AG04449 (cell line): ENCODE data around the gene VPS52.

Experiments used
- CTCF ChIA-PET: fragments of 350-600 bp; formaldehyde crosslinking; extraction: SDS; loops from one replicate; lab custom pipeline; 2021; ENCODE audit warnings: antibody characterized with exemption; lab: Yijun Ruan, JAX
- POLR2A ChIA-PET: fragments of 400-600, 350-600 bp; formaldehyde crosslinking; extraction: SDS; loops from one replicate; lab custom pipeline; 2020; ENCODE audit warnings: antibody characterized with exemption, inconsistent platforms; lab: Yijun Ruan, JAX
- DNase-seq: peaks from one replicate; pipeline ENCODE4 v3.0.0-alpha.2; 2010; ENCODE audit warnings: low read depth, low spot score
- H3K4me3 ChIP-seq: 2 replicates; pipeline ENCODE4 v1.5.1; 2011; ENCODE audit warnings: low read depth, mild to moderate bottlenecking, control low read depth, low read length
- CTCF ChIP-seq: IDR thresholded peaks from one replicate; pipeline ENCODE4 v1.5.1; 2011; ENCODE audit warnings: mild to moderate bottlenecking, moderate library complexity, low read length, control low read depth, inconsistent platforms; ENCODE audit not compliant: insufficient read depth; ENCODE audit errors: missing control alignments

VPS52 gene, protein sequence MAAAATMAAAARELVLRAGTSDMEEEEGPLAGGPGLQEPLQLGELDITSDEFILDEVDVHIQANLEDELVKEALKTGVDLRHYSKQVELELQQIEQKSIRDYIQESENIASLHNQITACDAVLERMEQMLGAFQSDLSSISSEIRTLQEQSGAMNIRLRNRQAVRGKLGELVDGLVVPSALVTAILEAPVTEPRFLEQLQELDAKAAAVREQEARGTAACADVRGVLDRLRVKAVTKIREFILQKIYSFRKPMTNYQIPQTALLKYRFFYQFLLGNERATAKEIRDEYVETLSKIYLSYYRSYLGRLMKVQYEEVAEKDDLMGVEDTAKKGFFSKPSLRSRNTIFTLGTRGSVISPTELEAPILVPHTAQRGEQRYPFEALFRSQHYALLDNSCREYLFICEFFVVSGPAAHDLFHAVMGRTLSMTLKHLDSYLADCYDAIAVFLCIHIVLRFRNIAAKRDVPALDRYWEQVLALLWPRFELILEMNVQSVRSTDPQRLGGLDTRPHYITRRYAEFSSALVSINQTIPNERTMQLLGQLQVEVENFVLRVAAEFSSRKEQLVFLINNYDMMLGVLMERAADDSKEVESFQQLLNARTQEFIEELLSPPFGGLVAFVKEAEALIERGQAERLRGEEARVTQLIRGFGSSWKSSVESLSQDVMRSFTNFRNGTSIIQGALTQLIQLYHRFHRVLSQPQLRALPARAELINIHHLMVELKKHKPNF

GRCh38 chr6:33271468-33272274 lies at the start of gene VPS52, which contains the start of gene RPS18:
VPS52 (minus strand) TSS chr6:33271876; CDS start chr6:33271675, 201 bp downstream.
RPS18 (plus strand) TSS chr6:33272075; CDS start chr6:33272120, 45 bp downstream.
- H3K4me3 ChIP-seq: peak within 1 kb of the TSS; percentile 93
- no peak for TF ChIP-seq CTCF
- POLR2A ChIA-PET: interaction anchor here (0.6 to 1.9 kb wide), 12 partner anchors 8 to 1538 kb away, joined by 3 to 37 read pairs (median 6); partner anchors contain the start of genes PFDN6, RGL2 and WDR46
- peak; percentile 96 for DNase-seq
- CTCF ChIA-PET: interaction anchor here (1.1 to 4.4 kb wide), 5 partner anchors 13 to 74 kb away, joined by 3 to 29 read pairs (median 4); partner anchors contain the start of genes PFDN6 and WDR46

DNA sequence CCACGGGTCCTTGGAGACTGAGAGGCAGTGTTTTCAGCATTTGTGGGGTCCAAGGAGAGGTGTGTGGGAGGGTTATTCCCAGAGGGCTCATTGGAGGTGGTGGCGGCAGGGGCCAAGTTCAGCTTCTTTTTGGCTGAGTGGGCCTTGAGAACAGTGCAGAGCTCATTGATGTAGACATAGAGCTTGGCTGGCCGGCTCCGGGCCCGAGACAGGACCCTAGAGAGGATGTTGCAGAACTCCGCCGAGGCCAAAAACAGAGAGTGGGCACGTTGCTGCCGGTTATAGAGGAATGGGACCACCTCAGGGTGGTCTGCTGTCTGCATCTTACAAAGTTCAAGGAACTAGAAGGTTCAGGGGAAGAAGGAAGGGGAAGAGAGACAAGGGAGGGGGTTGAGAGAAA lies 49.6 kb upstream of the VPS52 start:
- ChIA-PET CTCF (interaction anchor here (1.1 kb wide), 1 partner anchor 63 kb away, joined by 4 read pairs; no protein-coding TSS in a partner anchor), POLR2A (interaction anchor here (1.0 to 1.5 kb wide), 2 partner anchors 24 to 49 kb away, joined by 3 to 5 read pairs; partner anchors contain the start of genes RPS18 and VPS52)
- no peak for TF ChIP-seq CTCF
- peak overlapping the region; percentile 83 for H3K4me3 ChIP-seq
- no peak for DNase-seq

DNA sequence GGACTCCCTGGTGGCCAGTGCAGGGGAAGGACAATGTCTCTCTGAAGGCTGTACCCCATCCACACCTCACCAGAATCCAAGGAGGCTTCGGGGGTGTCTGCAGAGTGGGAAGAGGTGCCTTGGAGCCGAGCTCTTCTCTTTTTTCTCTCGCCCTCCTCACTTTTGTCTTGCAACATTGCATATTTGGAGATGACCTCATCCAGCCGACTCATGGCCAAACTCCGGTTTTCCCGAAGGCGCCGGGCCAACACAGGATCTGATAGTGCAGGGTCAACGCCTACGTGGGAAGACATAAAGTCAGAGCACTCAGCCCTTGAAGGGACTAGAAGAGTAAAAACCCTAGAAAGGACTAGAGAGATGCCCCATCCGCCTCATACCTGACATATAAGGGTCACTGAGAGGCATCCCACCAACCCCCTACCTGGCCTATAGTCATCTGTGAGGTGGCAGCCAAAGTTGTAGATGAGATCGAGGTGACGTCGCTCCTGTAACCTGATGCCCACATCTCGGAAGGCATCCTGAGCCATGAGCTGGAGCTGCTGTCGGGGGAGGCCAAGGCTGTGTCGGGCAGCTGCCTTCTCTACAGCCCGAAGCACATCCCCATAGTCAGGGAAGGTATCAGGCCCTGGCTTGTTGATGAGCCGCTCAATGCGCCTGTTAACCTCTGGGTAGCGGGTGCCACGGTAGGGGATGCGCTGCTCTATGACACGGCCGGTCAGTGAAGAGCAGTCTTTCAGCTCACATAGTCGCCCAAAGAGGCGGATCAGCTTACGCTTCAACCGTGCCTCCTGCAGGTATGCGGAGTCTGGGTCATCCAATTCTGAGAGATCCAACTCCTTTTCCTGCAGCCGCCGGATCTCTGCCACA lies 48.9 kb upstream of the VPS52 start:
- H3K4me3 ChIP-seq: peak overlapping the region; percentile 39
- no peak for TF ChIP-seq CTCF
- CTCF ChIA-PET: interaction anchor here (1.1 to 1.5 kb wide), 3 partner anchors 41 to 98 kb away, joined by 3 to 4 read pairs (median 3); no protein-coding TSS in a partner anchor
- POLR2A ChIA-PET: interaction anchor here (1.0 to 1.5 kb wide), 2 partner anchors 23 to 49 kb away, joined by 3 to 5 read pairs; partner anchors contain the start of genes RPS18 and VPS52
- peak; percentile 70 for DNase-seq

GRCh38 chr6:33319939-33320314 lies 48.3 kb upstream of the VPS52 start:
- no peak for DNase-seq
- TF ChIP-seq CTCF: no peak
- CTCF ChIA-PET: interaction anchor here (1.2 to 1.5 kb wide), 2 partner anchors 40 to 99 kb away, joined by 3 read pairs; no protein-coding TSS in a partner anchor
- peak overlapping the region; percentile 34 for H3K4me3 ChIP-seq
- POLR2A ChIA-PET: no interaction called here
